ENCODE measurements around the gene NMS. TPM values are rescaled to one million over a fixed set of nuclear protein-coding genes. Genes with fewer than 3 reads are reported as not detected.

Gene NMS
- total RNA-seq, 1 donor from 2014 or later: not detected

DNA sequence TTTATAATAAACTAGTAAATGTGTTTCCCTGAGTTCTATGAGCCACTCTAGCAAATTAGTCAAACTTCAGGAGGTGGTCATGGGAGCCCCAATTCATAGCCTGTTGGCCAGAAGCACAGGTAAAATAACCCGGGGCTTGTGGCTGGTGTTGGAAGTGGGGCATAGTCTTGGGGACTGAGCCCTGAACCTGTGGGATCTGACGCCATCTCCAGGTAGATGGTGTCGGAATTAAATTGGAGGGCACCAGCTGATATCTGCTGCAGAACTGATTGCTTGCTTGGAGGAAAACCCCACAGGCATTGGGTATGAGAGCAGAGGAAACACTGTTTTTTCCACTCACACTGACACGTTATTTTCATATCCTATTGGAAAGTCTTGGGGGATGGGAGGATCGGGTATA lies 14.1 kb downstream of the NMS start:
- no peak overlapping the region for H3K4me3 Mint-ChIP-seq
- H3K27ac Mint-ChIP-seq: no peak overlapping the region
- no peaks in the 10 kb centered on the region for H3K36me3 Mint-ChIP-seq
- H3K4me1 Mint-ChIP-seq: no peaks in the 10 kb centered on the region
- no peak for DNase-seq (ENCODE audit: low spot score in 2 of 2, unreplicated experiment in 2 of 2)
- TF ChIP-seq, protein P1, sequence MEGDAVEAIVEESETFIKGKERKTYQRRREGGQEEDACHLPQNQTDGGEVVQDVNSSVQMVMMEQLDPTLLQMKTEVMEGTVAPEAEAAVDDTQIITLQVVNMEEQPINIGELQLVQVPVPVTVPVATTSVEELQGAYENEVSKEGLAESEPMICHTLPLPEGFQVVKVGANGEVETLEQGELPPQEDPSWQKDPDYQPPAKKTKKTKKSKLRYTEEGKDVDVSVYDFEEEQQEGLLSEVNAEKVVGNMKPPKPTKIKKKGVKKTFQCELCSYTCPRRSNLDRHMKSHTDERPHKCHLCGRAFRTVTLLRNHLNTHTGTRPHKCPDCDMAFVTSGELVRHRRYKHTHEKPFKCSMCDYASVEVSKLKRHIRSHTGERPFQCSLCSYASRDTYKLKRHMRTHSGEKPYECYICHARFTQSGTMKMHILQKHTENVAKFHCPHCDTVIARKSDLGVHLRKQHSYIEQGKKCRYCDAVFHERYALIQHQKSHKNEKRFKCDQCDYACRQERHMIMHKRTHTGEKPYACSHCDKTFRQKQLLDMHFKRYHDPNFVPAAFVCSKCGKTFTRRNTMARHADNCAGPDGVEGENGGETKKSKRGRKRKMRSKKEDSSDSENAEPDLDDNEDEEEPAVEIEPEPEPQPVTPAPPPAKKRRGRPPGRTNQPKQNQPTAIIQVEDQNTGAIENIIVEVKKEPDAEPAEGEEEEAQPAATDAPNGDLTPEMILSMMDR (IDR thresholded peaks at IDR 0.05; ENCODE audit: unreplicated experiment): no peak
- peaks cover 16% of the 10 kb centered on the region for H3K27me3 Mint-ChIP-seq (ENCODE audit: low read depth)
- peaks cover 9% of the 10 kb centered on the region for H3K9me3 Mint-ChIP-seq

DNA sequence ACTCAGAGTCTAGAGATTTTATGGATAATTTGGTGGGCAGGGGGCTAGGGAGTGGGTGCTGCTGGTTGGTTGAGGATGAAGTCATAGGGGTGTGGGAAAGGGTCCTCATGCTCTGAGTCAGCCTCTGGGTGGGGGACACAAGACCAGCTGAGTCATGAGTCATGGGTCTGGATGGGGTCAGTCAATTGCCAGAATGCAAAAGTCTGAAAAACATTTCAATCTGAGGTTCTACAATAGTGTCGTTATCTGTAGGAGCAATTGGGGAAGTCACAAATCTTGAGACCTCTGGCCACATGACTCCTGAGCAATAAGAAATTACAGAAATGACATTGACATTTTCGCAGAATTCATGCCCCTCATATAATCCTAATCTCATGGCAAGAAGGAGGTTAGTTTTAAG lies 15.1 kb downstream of the NMS start:
- Mint-ChIP-seq H3K4me1 (no peaks in the 10 kb centered on the region), H3K9me3 (peaks cover 9% of the 10 kb centered on the region), H3K27ac (no peak overlapping the region), H3K27me3 (ENCODE audit: low read depth) (peaks cover 13% of the 10 kb centered on the region), H3K4me3 (no peak overlapping the region), H3K36me3 (no peaks in the 10 kb centered on the region)
- no peak for DNase-seq (ENCODE audit: low spot score in 2 of 2, unreplicated experiment in 2 of 2)
- TF ChIP-seq, protein P1 (IDR thresholded peaks at IDR 0.05; ENCODE audit: unreplicated experiment): no peak

DNA sequence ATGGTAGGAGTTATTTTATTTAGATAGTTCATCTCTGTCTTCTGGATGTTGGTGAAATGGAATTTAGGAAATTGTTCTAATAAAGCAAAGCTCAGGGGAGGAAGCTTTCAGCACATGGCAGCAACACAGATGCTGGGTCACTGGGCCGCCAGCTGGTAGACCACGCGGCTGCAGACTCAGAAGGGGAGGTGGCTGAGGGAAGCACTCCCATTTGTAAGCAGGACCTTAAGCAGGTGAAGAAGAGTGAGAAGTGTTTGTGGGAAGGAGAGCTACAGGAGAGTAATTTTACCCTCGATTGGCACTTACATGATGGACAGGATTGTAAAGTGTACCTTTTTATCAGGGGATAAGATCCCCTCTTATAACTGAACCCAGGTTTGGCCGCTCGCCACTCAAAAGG lies 24.4 kb downstream of the NMS start:
- no peak for DNase-seq (ENCODE audit: low spot score in 2 of 2, unreplicated experiment in 2 of 2)

DNA sequence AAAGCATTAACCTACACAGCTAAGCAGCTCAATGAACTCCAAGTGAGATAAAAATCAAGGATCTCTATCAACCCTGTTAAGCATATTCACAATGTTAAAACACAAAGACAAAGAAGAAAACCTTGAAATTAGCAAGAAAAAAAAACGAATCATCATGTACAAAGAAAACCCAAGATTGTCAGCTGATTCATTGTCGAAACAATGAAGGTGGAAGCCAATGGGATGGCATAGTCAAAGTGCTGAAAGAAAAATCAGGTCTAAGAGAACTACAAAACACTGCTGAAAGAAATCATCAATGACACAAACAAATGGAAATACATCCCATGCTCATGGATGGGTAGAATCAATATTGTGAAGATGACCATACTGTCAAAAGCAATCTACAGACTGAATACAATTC lies 32.5 kb downstream of the NMS start:
- Mint-ChIP-seq H3K27ac (no peak overlapping the region), H3K36me3 (no peaks in the 10 kb centered on the region), H3K4me3 (no peak overlapping the region), H3K4me1 (no peaks in the 10 kb centered on the region), H3K9me3 (peaks cover 61% of the 10 kb centered on the region), H3K27me3 (ENCODE audit: low read depth) (no peaks in the 10 kb centered on the region)
- no peak for DNase-seq (ENCODE audit: low spot score in 2 of 2, unreplicated experiment in 2 of 2)
- TF ChIP-seq, protein P1 (IDR thresholded peaks at IDR 0.05; ENCODE audit: unreplicated experiment): no peak

More for the DNA sequence above, 24.4 kb downstream of the NMS start:
- peaks cover 21% of the 10 kb centered on the region for H3K27me3 Mint-ChIP-seq (ENCODE audit: low read depth)
- TF ChIP-seq, protein P1 (IDR thresholded peaks at IDR 0.05; ENCODE audit: unreplicated experiment): no peak
- H3K4me1 Mint-ChIP-seq: no peaks in the 10 kb centered on the region
- no peak overlapping the region for H3K27ac Mint-ChIP-seq
- no peak overlapping the region for H3K4me3 Mint-ChIP-seq
- H3K9me3 Mint-ChIP-seq: peaks cover 11% of the 10 kb centered on the region
- H3K36me3 Mint-ChIP-seq: no peaks in the 10 kb centered on the region

DNA sequence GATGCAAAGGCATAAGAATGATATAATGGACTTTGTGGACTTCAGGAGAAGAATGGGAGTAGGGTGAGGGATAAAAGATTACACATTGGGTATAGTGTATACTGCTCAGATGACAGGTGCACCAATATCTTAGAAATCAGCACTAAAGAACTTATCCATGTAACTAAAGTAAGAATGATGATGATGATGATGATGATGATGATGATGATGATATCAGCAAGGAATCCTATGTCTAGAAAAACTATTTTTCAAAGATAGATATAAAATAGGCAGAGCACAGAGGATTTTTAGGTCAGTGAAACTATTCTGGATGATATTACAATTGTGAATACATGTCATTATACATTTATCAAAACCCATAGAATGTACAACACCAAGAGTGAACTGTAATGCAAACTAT lies 34.3 kb downstream of the NMS start:
- no peak for DNase-seq (ENCODE audit: low spot score in 2 of 2, unreplicated experiment in 2 of 2)
- H3K27ac Mint-ChIP-seq: no peak overlapping the region
- TF ChIP-seq, protein P1 (IDR thresholded peaks at IDR 0.05; ENCODE audit: unreplicated experiment): no peak
- no peaks in the 10 kb centered on the region for H3K36me3 Mint-ChIP-seq
- H3K4me3 Mint-ChIP-seq: no peak overlapping the region
- H3K27me3 Mint-ChIP-seq (ENCODE audit: low read depth): peaks cover 1% of the 10 kb centered on the region
- no peaks in the 10 kb centered on the region for H3K4me1 Mint-ChIP-seq
- H3K9me3 Mint-ChIP-seq: peaks cover 58% of the 10 kb centered on the region

DNA sequence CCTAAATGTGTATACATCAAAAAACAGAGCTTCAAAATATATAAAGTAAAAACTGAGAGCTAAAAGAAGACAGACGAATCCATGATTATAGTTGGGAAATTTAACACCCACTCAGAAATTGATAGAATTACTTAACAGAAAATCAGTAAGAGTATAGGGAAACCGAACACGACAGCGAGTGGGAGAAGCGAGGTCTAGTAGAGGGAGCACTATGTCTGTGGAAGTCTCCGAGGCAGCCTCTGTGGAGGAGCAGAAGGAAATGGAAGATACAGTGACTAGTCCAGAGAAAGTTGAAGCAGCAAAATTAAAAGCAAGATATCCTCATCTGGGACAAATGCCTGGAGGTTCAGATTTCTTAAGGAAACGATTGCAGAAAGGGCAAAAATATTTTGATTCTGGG lies 38.8 kb downstream of the NMS start:
- Mint-ChIP-seq H3K36me3 (no peaks in the 10 kb centered on the region), H3K27ac (no peak overlapping the region), H3K4me3 (no peak overlapping the region), H3K4me1 (no peaks in the 10 kb centered on the region), H3K9me3 (peaks cover 29% of the 10 kb centered on the region), H3K27me3 (ENCODE audit: low read depth) (peaks cover 1% of the 10 kb centered on the region)
- DNase-seq (ENCODE audit: low spot score in 2 of 2, unreplicated experiment in 2 of 2): no peak
- TF ChIP-seq, protein P1 (IDR thresholded peaks at IDR 0.05; ENCODE audit: unreplicated experiment): no peak
